ENCODE measurements around the gene MASP2.

DNA sequence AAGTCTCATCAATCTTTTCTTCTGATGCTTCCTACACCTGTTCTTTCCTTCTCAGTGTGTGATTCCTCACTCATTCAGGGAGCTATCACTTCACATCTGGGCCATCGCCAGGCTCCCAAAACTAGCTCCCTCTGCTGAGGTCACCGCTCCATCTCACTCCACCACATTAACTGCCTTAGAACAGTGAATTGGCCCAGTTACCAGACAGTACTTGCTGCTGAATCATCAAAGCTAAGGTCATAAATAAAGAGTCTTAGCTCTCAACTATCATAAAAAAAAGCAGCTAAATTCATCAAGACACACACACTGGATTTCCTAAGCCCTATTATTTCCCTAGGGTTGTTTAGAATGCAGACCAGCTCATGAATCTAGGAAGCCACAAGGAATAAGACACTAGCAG is 31.6 kb upstream of the MASP2 start:
- TF ChIP-seq, protein P1, sequence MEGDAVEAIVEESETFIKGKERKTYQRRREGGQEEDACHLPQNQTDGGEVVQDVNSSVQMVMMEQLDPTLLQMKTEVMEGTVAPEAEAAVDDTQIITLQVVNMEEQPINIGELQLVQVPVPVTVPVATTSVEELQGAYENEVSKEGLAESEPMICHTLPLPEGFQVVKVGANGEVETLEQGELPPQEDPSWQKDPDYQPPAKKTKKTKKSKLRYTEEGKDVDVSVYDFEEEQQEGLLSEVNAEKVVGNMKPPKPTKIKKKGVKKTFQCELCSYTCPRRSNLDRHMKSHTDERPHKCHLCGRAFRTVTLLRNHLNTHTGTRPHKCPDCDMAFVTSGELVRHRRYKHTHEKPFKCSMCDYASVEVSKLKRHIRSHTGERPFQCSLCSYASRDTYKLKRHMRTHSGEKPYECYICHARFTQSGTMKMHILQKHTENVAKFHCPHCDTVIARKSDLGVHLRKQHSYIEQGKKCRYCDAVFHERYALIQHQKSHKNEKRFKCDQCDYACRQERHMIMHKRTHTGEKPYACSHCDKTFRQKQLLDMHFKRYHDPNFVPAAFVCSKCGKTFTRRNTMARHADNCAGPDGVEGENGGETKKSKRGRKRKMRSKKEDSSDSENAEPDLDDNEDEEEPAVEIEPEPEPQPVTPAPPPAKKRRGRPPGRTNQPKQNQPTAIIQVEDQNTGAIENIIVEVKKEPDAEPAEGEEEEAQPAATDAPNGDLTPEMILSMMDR (IDR thresholded peaks at IDR 0.05; ENCODE audit: low read depth, low read length, poor library complexity, severe bottlenecking), result no peak
- TF ChIP-seq EZH2phosphoT487 (IDR thresholded peaks at IDR 0.05; ENCODE audit: borderline replicate concordance, low read length), result no peak
